GM18517 (cell line): ENCODE results near the gene SNAP25.

ENCODE experiments used
- ATAC-seq: cut with Tn5 transposase; IDR thresholded peaks from one replicate; pipeline ENCODE4 v1.9.1; 2021; ENCODE audit warnings: mild to moderate bottlenecking, moderate library complexity; ENCODE audit not compliant: unreplicated experiment

SNAP25 gene

DNA sequence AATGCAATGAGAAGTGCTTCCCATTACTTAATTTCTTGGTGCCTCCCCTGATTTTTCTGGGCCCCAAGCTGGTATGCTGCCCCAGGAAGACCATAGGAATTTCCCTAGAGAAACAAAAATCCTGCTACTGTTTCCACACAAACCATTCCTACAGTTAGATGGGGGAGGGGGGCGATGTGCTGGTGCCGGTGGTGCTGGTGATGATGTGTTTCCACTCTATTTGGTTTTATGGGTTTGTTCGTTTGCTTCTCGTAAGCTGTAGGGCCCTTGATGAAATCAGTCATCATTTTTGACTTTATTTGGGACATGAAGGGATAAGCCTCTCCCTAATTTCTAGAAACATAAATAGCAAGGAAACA is 110.2 kb downstream of the SNAP25 start:
- no peak for ATAC-seq

DNA sequence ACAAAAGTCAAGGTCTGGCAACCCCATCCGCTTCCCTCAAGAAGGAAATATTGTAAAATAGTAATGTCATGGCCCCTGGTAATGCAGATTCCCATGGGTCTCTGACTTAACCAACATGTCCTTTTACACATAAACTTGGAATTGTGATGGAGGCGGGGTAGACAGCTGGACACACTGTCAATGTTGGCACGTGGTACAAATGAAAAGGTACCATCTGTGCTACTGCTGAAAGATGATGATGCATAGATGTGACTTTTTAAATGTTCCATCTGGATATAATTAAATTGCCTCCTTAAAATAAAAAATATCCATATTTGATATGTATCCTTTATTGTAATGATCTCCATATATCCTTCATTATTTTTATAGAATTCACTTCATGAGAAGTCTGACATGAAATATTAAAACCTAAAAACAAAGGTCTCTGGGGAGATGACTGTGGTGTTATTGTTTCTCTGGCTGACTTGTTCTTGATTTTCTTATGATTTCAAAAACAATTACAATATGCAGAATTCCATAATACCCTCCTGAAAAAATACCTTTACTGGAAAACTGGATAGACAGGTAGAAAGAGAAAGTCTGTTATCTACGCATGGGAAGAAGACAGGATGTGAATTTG is 110.9 kb downstream of the SNAP25 start:
- no peak for ATAC-seq

DNA sequence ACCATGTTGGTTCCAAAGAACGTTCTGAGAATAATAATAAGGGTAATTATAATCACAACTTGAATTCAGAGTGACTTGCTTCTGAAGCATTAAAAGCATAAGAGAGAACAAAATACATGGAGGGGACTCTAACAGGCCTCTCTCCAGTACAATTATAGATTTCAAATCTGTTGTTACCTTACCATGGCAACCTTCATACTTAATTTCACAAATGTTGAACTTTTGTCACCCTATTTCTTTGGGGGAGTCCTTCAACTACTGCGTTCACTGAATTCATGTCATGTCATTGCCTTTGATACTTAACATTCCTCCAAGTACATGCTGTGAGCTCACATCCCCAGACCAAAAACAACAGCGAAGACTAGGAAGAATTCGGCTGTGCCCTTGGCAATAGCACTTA is 111.4 kb downstream of the SNAP25 start:
- ATAC-seq: no peak

GRCh38 chr20:10332656-10333415 is 114.2 kb downstream of the SNAP25 start:
- no peak for ATAC-seq

GRCh38 chr20:10336959-10337729 is 118.5 kb downstream of the SNAP25 start:
- no peak for ATAC-seq

GRCh38 chr20:10338426-10339180 is 120.0 kb downstream of the SNAP25 start:
- ATAC-seq: no peak

GRCh38 chr20:10339609-10340008 is 121.0 kb downstream of the SNAP25 start:
- no peak for ATAC-seq

GRCh38 chr20:10342152-10342551 is 123.5 kb downstream of the SNAP25 start:
- ATAC-seq: no peak

GRCh38 chr20:10344953-10345352 is 126.3 kb downstream of the SNAP25 start:
- no peak for ATAC-seq

DNA sequence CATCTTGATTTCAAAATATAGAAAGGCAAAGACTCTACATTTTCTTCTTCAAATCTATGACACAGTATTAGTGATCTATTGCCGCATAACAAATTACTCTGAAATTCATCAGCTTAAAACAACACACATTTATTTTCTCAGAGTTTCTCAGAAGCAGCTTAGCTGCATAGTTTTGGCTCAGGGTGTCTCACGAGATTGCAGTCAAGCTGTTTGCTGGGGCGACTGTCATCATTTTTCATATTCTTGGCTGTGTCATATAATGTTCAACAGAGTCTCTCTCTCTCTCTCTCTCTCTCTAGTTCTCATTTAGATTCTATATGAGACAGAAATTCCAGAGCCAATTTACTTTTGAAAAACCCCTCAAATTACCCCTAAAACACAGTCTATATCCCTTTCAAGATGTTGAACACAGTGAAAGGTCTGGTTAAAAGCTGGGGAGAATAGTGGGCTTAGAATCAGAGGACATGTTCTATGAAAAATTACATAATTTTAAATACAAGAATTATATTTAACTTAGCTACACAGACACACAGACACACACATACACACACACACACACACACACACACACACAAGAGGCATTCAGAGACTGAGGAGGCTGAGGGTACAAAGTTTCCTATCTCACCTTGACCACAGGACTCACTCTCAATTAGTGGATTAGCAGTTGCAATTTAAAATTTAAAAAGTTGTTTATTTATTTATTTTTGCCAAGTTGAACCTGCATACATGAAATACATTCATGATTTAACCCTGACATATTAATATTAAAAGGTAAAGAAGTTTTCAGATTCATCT is 128.7 kb downstream of the SNAP25 start:
- no peak for ATAC-seq

- no peak for ATAC-seq
These were observed 130.5 kb downstream of the SNAP25 start for GRCh38 chr20:10349118-10349517.

DNA sequence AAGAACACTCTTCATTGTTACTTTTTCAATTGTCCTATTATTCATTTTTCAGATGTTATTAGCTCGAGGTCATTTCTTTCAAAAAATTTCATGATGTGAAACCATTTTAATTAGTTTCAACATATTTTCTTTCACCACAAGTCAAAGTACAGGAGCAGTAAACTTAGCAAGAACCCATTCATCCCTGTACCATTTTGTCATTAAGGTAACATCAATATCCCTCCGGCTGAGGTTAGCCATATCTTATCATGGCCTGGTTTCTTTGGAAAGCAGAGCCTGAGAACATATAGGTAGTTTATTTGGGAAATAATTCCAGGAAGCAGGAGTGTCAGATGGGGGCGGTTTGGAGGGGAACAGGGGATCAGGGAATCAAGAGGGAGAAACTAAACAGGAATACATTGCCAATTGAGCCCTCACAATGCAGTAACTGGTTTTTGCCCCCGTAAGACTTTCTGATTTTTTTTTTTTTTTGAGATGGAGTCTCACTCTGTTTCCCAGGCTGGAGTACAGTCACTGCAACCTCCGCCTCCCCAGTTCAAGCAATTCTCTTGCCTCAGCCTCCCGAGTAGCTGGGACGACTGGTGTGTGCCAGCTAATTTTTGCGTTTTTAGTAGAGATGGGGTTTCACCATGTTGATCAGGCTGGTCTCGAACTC is 131.7 kb downstream of the SNAP25 start:
- ATAC-seq: no peak

- no peak for ATAC-seq
These were observed 134.5 kb downstream of the SNAP25 start for GRCh38 chr20:10352934-10353824.

- no peak for ATAC-seq
These were observed 138.0 kb downstream of the SNAP25 start for GRCh38 chr20:10356628-10357027.
